Fibroblast of lung (primary cell): ENCODE data around the gene ITPK1. TPM values are rescaled to one million over a fixed set of nuclear protein-coding genes. Genes with fewer than 3 reads are reported as not detected.

Experiments
- DNase-seq, 2 donors: peaks; one replicate each; pipeline versions ENCODE4 v3.0.0 to v3.0.0-alpha.2; 2010; ENCODE audit warnings: low read depth in 2 of 2
- H2AFZ ChIP-seq: 2 replicates; pipeline ENCODE4 v1.5.1; 2012; ENCODE audit warnings: low read length, control low read depth, inconsistent platforms
- H3K27ac ChIP-seq: 2 replicates; pipeline ENCODE4 v1.5.1; 2011; ENCODE audit warnings: low read length, control low read depth; ENCODE audit not compliant: insufficient read depth
- H3K27me3 ChIP-seq: 2 replicates; pipeline ENCODE4 v1.5.1; 2011; ENCODE audit warnings: mild to moderate bottlenecking, low read length; ENCODE audit not compliant: control insufficient read depth, insufficient read depth
- H3K36me3 ChIP-seq: 2 replicates; pipeline ENCODE4 v1.5.1; 2011; ENCODE audit warnings: low read length; ENCODE audit not compliant: control insufficient read depth, insufficient read depth
- H3K4me1 ChIP-seq: 2 replicates; pipeline ENCODE4 v1.5.1; 2011; ENCODE audit warnings: low read length; ENCODE audit not compliant: control insufficient read depth, insufficient read depth; ENCODE audit errors: extremely low read depth
- H3K4me2 ChIP-seq: 2 replicates; pipeline ENCODE4 v1.5.1; 2011; ENCODE audit warnings: low read length, control low read depth; ENCODE audit not compliant: insufficient read depth; ENCODE audit errors: extremely low read depth
- H3K4me3 ChIP-seq, 4 experiments: fragments of 200-600 bp in 1 of 4; sonication (generic) in 1 of 4; replicated peaks in 1 of 4; 2 replicates each; pipeline ENCODE4 v1.5.1; 2011 to 2016; ENCODE audit warnings: low read length in 4 of 4, low read depth in 3 of 4, mild to moderate bottlenecking in 3 of 4, control low read depth in 2 of 4, inconsistent platforms in 1 of 4, mixed read lengths in 1 of 4; ENCODE audit not compliant: insufficient read depth in 1 of 4; ENCODE audit errors: control extremely low read depth in 1 of 4
- H3K79me2 ChIP-seq: 2 replicates; pipeline ENCODE4 v1.5.1; 2012; ENCODE audit warnings: mild to moderate bottlenecking, low read length, inconsistent platforms; ENCODE audit not compliant: control insufficient read depth, insufficient read depth
- H3K9ac ChIP-seq: 2 replicates; pipeline ENCODE4 v1.5.1; 2011; ENCODE audit warnings: mild to moderate bottlenecking, low read length, control low read depth; ENCODE audit not compliant: insufficient read depth
- H3K9me3 ChIP-seq: 2 replicates; pipeline ENCODE4 v1.5.1; 2012; ENCODE audit warnings: low read depth, low read length; ENCODE audit not compliant: control insufficient read depth, insufficient read depth
- H4K20me1 ChIP-seq: 2 replicates; pipeline ENCODE4 v1.5.1; 2011; ENCODE audit warnings: low read length; ENCODE audit not compliant: control insufficient read depth, insufficient read depth; ENCODE audit errors: extremely low read depth
- EZH2 ChIP-seq: IDR thresholded peaks from 2 replicates; pipeline ENCODE4 v1.5.1; 2012; ENCODE audit warnings: low read length, control low read depth, mild to moderate bottlenecking; ENCODE audit errors: missing control alignments
- polyA plus RNA-seq, 2 donors: library from polyadenylated mRNA; depleted of rRNA in 1 of 2; stranded (reverse) in 1 of 2; unstranded in 1 of 2; fragments of >200 nt; gene quantifications; 2 replicates each; pipeline ENCODE4 v1.2.1, GENCODE V29; 2011 to 2012; ENCODE audit warnings: missing spikeins in 1 of 2
- total RNA-seq: library from RNA; depleted of rRNA; stranded (reverse); fragments of >200 nt; gene quantifications from 2 replicates; pipeline ENCODE4 v1.2.1, GENCODE V29; 2014
- TF ChIP-seq, protein P1 (sequence below), 2 donors: IDR thresholded peaks in 1 of 2; conservative IDR thresholded peaks in 1 of 2; 1 replicate in 1 of 2; 2 replicates in 1 of 2; pipeline ENCODE4 v1.5.1; 2011 to 2012; ENCODE audit warnings: low read length in 2 of 2, control low read depth in 1 of 2, inconsistent platforms in 1 of 2, low read depth in 1 of 2, mild to moderate bottlenecking in 1 of 2

The ITPK1 gene
- total and polyA plus RNA-seq, 2 donors (not counting 1 experiment from before 2014, with no cell fraction given) = 9.2 to 23.1 TPM

GRCh38 chr14:92917956-92918355, 197.8 kb downstream of the ITPK1 start:
- no peaks in the 10 kb centered on the region for H3K36me3 ChIP-seq
- TF ChIP-seq EZH2 = no peak
- TF ChIP-seq, protein P1, sequence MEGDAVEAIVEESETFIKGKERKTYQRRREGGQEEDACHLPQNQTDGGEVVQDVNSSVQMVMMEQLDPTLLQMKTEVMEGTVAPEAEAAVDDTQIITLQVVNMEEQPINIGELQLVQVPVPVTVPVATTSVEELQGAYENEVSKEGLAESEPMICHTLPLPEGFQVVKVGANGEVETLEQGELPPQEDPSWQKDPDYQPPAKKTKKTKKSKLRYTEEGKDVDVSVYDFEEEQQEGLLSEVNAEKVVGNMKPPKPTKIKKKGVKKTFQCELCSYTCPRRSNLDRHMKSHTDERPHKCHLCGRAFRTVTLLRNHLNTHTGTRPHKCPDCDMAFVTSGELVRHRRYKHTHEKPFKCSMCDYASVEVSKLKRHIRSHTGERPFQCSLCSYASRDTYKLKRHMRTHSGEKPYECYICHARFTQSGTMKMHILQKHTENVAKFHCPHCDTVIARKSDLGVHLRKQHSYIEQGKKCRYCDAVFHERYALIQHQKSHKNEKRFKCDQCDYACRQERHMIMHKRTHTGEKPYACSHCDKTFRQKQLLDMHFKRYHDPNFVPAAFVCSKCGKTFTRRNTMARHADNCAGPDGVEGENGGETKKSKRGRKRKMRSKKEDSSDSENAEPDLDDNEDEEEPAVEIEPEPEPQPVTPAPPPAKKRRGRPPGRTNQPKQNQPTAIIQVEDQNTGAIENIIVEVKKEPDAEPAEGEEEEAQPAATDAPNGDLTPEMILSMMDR (conservative IDR thresholded peaks at IDR 0.05 in 1 of 2, IDR thresholded peaks at IDR 0.05 in 1 of 2; ENCODE audit: low read depth in 1 of 2, low read length in 2 of 2) = no peak
- H3K4me2 ChIP-seq = no peak overlapping the region
- no peaks in the 10 kb centered on the region for H3K9me3 ChIP-seq
- H4K20me1 ChIP-seq = no peaks in the 10 kb centered on the region
- no peak overlapping the region for H3K27ac ChIP-seq
- no peak for DNase-seq
- H3K9ac ChIP-seq = no peak overlapping the region
- no peak overlapping the region for H2AFZ ChIP-seq
- H3K79me2 ChIP-seq = no peaks in the 10 kb centered on the region
- peaks cover 6% of the 10 kb centered on the region for H3K27me3 ChIP-seq
- no peak overlapping the region for H3K4me3 ChIP-seq
- H3K4me1 ChIP-seq = no peaks in the 10 kb centered on the region

DNA sequence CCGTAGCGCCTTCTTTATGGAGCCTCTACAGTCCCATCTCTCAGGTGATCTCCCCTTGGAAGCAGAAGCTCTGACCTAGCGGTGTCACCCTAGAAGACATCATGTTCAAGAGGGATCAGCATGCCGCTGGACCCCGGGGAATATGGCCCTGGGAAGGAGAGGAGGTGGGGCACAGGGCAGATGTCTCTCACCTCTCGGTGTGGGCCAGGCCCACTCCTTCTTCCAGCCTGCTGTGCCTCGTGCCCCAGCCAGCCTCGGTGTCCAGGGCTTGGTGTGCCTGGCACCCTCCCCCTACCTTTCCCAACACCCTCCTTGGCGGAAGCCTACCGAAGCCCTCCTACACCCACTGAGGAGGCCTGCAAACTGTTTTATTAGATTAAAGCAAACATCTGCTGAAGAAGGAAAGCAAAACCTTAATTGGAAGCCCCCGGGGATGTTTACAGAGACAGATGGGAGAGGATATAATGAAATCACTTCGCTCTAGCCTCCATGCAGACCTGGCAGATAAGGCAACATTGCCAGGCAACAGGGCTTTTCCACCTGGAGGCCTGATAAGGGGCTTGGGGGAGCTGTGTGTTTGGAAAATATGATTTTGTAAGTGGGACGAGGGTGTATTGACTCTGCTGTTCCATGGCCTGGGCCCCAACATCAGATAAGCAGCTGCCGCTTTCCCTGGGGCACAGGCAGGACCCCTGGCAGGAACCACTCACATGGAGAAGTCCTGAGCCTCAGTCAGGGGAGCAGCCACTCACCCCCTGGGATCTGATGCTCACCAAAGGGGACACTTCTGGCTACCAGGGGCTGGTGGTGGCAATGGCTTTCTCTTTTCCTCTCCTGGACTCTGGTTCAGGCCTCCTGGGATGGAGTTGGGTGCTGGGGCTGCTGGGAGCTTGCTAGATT, 198.4 kb downstream of the ITPK1 start:
- no peak for DNase-seq
- Histone ChIP-seq H3K79me2 (no peaks in the 10 kb centered on the region), H3K4me1 (no peaks in the 10 kb centered on the region), H3K4me2 (no peak overlapping the region), H3K4me3 (no peak overlapping the region), H3K9ac (no peak overlapping the region), H3K36me3 (no peaks in the 10 kb centered on the region), H3K27me3 (peaks cover 3% of the 10 kb centered on the region), H3K27ac (no peak overlapping the region), H4K20me1 (no peaks in the 10 kb centered on the region), H2AFZ (no peak overlapping the region), H3K9me3 (no peaks in the 10 kb centered on the region)
- TF ChIP-seq EZH2 = no peak
- TF ChIP-seq, protein P1 (conservative IDR thresholded peaks at IDR 0.05 in 1 of 2, IDR thresholded peaks at IDR 0.05 in 1 of 2; ENCODE audit: low read depth in 1 of 2, low read length in 2 of 2) = no peak

- no peaks in the 10 kb centered on the region for H3K4me1 ChIP-seq
Measured at GRCh38 chr14:92916201-92916600, 199.5 kb downstream of the ITPK1 start.

More at GRCh38 chr14:92916201-92916600, 199.5 kb downstream of the ITPK1 start:
- Histone ChIP-seq H3K79me2 (no peaks in the 10 kb centered on the region), H3K4me3 (no peak overlapping the region), H3K27me3 (no peaks in the 10 kb centered on the region), H3K9me3 (no peaks in the 10 kb centered on the region), H3K9ac (no peak overlapping the region), H4K20me1 (no peaks in the 10 kb centered on the region), H3K27ac (no peak overlapping the region), H2AFZ (no peak overlapping the region), H3K4me2 (no peak overlapping the region), H3K36me3 (no peaks in the 10 kb centered on the region)
- no peak for TF ChIP-seq EZH2
- TF ChIP-seq, protein P1 (conservative IDR thresholded peaks at IDR 0.05 in 1 of 2, IDR thresholded peaks at IDR 0.05 in 1 of 2; ENCODE audit: low read depth in 1 of 2, low read length in 2 of 2) = no peak
- DNase-seq = no peak
